Coronary artery (tissue), 2 donors: ENCODE data around the gene KAZN.

Source experiments
- DNase-seq: peaks from one replicate; pipeline ENCODE4 v3.0.0-alpha.2; 2017; ENCODE audit warnings: low spot score
- H3K27ac ChIP-seq, 2 donors: fragments of 200-600 bp; sonication (generic); one replicate each; pipeline ENCODE4 v1.5.1; 2016 to 2019
- H3K4me3 ChIP-seq: fragments of 200-600 bp; sonication (generic); 2 replicates; pipeline ENCODE4 v1.5.1; 2016; ENCODE audit warnings: mild to moderate bottlenecking, moderate library complexity
- TF ChIP-seq, protein P1 (sequence below): fragments of 200-600 bp; sonication (generic); IDR thresholded peaks from one replicate; pipeline ENCODE4 v1.5.1; 2019; ENCODE audit warnings: antibody characterized with exemption

The KAZN gene

DNA sequence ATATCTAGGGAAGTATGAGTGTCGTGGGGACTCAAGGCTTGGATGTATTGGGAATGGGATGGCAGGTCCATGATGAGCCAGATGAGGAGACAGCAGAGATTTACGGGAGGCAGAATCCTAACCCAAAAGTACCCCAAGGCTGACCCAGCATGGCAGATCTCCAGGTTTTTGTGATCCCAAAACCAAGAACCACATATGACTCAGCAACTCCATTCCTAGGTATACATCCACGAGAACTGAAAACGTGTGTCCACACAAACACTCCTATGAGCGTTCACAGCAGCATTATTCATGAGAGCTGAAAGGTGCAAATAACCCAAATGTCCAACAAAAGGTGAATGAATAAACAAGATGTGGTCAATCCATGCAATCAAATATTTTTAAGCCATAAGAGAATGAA, 201.5 kb downstream of the KAZN start:
- Histone ChIP-seq H3K4me3 (no peak overlapping the region), H3K27ac (no peak overlapping the region)
- no peak for DNase-seq
- TF ChIP-seq, protein P1, sequence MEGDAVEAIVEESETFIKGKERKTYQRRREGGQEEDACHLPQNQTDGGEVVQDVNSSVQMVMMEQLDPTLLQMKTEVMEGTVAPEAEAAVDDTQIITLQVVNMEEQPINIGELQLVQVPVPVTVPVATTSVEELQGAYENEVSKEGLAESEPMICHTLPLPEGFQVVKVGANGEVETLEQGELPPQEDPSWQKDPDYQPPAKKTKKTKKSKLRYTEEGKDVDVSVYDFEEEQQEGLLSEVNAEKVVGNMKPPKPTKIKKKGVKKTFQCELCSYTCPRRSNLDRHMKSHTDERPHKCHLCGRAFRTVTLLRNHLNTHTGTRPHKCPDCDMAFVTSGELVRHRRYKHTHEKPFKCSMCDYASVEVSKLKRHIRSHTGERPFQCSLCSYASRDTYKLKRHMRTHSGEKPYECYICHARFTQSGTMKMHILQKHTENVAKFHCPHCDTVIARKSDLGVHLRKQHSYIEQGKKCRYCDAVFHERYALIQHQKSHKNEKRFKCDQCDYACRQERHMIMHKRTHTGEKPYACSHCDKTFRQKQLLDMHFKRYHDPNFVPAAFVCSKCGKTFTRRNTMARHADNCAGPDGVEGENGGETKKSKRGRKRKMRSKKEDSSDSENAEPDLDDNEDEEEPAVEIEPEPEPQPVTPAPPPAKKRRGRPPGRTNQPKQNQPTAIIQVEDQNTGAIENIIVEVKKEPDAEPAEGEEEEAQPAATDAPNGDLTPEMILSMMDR: no peak

DNA sequence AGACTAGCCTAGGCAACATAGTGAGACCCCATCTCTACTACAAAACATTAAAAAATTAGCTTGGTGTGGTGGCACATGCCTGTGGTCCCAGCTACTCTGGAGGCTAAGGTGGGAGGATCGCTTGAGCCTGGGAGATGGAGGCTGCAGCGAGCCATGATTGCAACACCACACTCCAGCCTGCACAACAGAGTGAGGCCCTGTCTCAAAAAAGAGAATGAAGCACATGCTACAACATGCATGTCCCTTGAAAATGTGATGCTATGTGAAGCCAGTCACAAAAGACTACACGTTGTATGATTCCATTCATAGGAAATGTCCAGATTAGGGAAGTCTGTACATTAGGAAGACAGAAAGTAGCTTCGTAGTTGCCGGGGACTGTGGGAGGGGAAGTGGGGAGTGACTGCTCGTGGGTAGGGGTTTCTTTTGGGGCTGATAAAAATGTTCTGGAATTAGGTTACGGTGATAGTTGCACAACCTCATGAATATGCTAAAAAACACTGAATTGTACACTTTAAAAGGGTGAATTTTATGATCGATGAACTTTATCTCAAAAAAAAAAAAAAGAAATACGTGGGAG, 202.1 kb downstream of the KAZN start:
- TF ChIP-seq, protein P1: no peak
- Histone ChIP-seq H3K4me3 (no peak overlapping the region), H3K27ac (no peak overlapping the region)
- no peak for DNase-seq

DNA sequence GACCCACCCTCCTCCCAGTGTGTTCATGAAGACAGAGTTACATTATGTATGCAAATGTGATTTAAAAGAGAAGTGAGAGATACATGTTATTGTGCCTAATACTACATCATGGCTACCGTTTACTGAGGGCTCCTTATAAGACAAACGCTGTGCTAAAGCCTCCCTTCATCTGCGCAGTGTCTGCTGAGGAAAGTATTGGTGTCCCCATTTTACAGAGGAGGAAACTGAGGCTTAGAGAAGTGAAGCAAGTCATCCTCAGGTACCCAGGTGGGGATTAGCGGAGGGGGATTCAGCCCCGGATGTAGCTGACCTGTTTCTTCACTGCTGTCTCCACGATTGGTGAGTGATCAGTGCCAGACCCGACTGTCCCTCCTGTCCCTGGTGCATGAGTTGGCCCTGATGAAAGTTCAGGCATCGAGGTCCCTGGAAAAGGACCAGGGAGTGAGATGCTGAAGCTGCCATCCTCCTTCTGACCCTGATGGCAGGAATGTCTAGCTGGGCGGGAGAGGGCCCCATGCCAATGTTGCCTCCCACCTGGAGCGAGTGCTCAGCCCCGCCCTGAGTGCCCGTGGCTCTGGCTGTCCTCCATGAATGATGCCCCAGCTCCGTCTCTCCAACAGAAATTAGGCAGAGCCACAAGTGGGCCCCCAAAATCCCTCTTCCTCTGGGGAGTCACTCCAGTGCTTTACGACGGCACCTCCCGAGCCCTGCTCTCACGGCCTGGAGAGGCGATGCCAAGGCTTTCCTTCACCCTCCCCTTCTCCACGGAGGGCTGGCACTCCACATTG, 204.7 kb downstream of the KAZN start:
- Histone ChIP-seq H3K27ac (no peak overlapping the region), H3K4me3 (no peak overlapping the region)
- no peak for DNase-seq
- TF ChIP-seq, protein P1: no peak

DNA sequence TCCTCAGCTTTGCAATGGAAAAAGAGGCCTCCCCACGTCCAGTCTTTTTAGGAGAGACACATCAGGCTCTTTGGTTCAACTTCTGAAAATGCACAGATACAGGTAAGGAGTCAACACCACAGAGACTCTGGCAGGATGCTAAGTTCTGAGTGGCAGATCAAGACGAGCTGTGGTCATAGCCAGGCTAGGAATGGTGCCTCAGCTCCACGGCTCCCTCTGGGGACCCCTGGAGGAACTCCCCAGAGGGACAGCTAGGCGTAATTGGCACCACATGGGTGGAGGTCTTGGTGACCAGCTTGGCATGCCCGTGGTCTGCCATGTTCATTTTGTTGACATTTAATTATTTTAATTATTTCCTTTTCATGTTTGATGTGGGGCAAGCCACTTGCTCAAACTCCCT, 206.1 kb downstream of the KAZN start:
- TF ChIP-seq, protein P1: no peak
- DNase-seq: no peak
- no peak overlapping the region for H3K4me3 ChIP-seq
- H3K27ac ChIP-seq: no peak overlapping the region

DNA sequence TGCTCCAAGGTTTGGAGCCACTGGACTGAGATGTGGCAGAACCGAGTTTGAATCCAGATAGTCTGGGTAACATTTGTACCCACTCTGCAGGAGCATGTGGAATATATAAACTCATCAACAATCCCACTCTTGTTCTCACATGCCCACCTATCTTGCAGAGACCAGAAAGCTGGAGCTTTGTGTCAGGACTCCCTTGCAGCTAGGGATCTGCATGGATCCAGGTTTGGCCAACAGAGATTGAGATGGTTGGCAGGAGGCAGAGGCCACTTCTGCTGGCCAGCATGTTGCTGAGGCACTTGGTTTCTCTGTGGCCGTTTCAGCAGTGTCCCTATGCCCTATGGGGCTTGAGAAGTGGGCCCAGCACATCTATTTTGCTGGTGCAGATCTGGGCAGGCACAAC, 208.3 kb downstream of the KAZN start:
- Histone ChIP-seq H3K27ac (no peak overlapping the region), H3K4me3 (no peak overlapping the region)
- TF ChIP-seq, protein P1: no peak
- no peak for DNase-seq

DNA sequence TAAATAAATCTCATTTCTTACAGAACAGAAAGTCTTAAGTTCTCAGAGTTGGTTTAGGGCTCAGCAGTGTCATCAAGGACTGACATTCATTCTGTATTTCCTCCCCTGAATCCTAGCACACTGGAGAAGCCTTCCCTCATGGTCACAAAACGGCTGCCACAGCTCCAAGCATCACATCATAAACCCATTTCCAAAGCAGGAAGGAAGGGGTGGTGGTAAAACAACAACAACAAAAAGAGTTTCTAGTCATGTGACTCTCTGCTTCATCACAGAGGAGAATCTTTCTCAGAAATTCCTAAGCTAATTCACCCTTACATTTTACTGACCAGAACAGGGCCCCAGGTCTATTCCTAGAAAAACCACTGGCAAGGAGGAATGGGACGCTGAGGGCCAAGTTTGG, 210.3 kb downstream of the KAZN start:
- DNase-seq: no peak

More for the DNA sequence above, 210.3 kb downstream of the KAZN start:
- H3K4me3 ChIP-seq: no peak overlapping the region
- no peak overlapping the region for H3K27ac ChIP-seq
- TF ChIP-seq, protein P1: no peak
